Suprapubic skin (tissue), 4 donors: ENCODE results near the gene EIF2B1. TPM values are rescaled to one million over a fixed set of nuclear protein-coding genes. Genes with fewer than 3 reads are reported as not detected.
A peak's percentile ranks its signal among the peaks of the same experiment; 100 is the strongest.

Experiments used
- DNase-seq, 2 donors: peaks; one replicate each; pipeline ENCODE4 v3.0.0-alpha.2; 2019; ENCODE audit warnings: low spot score in 2 of 2
- H3K27ac ChIP-seq: fragments of 200-600 bp; sonication (generic); one replicate; pipeline ENCODE4 v1.5.1; 2019
- H3K27me3 ChIP-seq: fragments of 200-600 bp; sonication (generic); one replicate; pipeline ENCODE4 v1.5.1; 2019
- H3K36me3 ChIP-seq: fragments of 200-600 bp; sonication (generic); one replicate; pipeline ENCODE4 v1.5.1; 2019
- H3K4me1 ChIP-seq: fragments of 200-600 bp; sonication (generic); one replicate; pipeline ENCODE4 v1.5.1; 2019
- H3K4me3 ChIP-seq: fragments of 200-600 bp; sonication (generic); one replicate; pipeline ENCODE4 v1.5.1; 2019; ENCODE audit warnings: mild to moderate bottlenecking
- H3K9me3 ChIP-seq: fragments of 200-600 bp; sonication (generic); one replicate; pipeline ENCODE4 v1.5.1; 2019
- CTCF ChIP-seq, 2 donors: fragments of 200-600 bp in 1 of 2; fragments of 450-650 bp in 1 of 2; sonication (generic) in 1 of 2; IDR thresholded peaks; one replicate each; pipeline ENCODE4 v1.5.1; 2016 to 2019; ENCODE audit warnings: antibody characterized with exemption in 2 of 2, mild to moderate bottlenecking in 1 of 2, moderate library complexity in 1 of 2
- EP300 ChIP-seq: sonication (generic); formaldehyde crosslinking; IDR thresholded peaks from one replicate; pipeline ENCODE4 v1.6.1; 2017; ENCODE audit warnings: antibody characterized with exemption
- POLR2A ChIP-seq, 2 donors: fragments of 450-650 bp; IDR thresholded peaks; one replicate each; pipeline ENCODE4 v1.6.1; 2017; ENCODE audit warnings: antibody characterized with exemption in 2 of 2, mild to moderate bottlenecking in 2 of 2, moderate library complexity in 2 of 2
- POLR2AphosphoS5 ChIP-seq, 3 donors: sonication (generic); formaldehyde crosslinking; IDR thresholded peaks; one replicate each; pipeline ENCODE4 v1.6.1; 2017; ENCODE audit warnings: antibody characterized with exemption in 3 of 3
- WGBS: methylation state at CpG from one replicate; pipeline ENCODE4 v1.1.5; 2018; 5-methylcytosine and 5-hydroxymethylcytosine counted together
- total RNA-seq, 4 donors: library from RNA; depleted of rRNA; stranded (reverse); fragments of >200 nt; gene quantifications; one replicate each; pipeline ENCODE4 v1.1.0, GENCODE V29; 2016

EIF2B1 gene
- 100 to 1,000 TPM; 122 to 214 (median 188) TPM for total RNA-seq

DNA sequence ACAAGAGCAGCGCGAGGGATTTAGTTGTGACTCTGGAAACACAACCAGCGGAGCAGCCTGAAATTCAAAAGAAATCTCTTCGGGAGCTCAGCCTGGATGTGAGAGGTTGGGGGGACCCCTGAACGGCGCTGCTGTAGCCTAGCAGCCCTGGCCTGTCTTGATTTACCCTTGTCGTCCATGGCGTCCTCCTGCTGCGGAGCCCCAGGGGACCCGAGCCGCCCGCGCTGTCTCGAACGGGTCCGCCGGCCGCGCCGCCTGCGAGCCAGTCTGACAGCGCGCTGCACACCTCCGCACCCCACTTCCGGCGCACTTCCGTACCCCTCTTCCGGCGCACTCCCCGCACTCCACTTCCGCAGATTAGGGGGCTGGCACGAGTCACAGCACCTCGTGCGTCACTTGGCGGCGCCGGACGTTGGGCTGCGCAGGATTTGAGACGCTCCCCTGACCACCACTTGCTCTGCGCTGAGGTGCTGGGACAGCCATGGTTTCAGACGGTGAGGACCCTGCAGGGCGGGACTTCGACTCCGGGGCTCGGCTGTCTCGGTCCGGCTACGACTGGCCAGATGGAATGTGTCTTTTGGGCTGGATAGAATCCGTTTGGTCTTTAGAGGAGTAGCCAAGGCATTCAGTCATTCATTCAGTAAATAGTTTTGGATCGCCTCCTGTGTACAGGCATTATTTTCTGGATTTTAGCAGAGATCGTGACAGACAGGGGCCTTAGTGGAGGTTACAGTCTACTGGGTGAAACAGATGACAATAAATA, at the start of gene EIF2B1, which contains the start of gene GTF2H3:
EIF2B1 (minus strand) TSS at position 308 of the 763 bp plus-strand sequence; CDS start at position 179, 129 bp downstream.
GTF2H3 (plus strand) TSS at position 451 of the 763 bp plus-strand sequence; CDS start at position 482, 31 bp downstream.
- Histone ChIP-seq H3K9me3 (no peaks in the 10 kb centered on the region), H3K4me3 (peak within 1 kb of the TSS; percentile 83), H3K27ac (peak within 1 kb of the TSS; percentile 84), H3K27me3 (no peaks in the 10 kb centered on the region), H3K4me1 (peaks cover 19% of the 10 kb centered on the region), H3K36me3 (peaks cover 38% of the 10 kb centered on the region)
- WGBS, result 1% methylated on average over 35 of the region's 52 CpGs
- TF ChIP-seq POLR2AphosphoS5 (IDR thresholded peaks at IDR 0.05) (peak; percentile 76 to 94 (median 87)), POLR2A (IDR thresholded peaks at IDR 0.05) (peak in 1 of 2 donors; percentile 75), EP300 (no peak), CTCF (IDR thresholded peaks at IDR 0.05) (no peak)
- peak; percentile 97 for DNase-seq

GRCh38 chr12:123681605-123682004, 48.1 kb upstream of the EIF2B1 start:
- no peak overlapping the region for H3K4me3 ChIP-seq
- TF ChIP-seq POLR2A (IDR thresholded peaks at IDR 0.05), result no peak
- no peak for TF ChIP-seq CTCF (IDR thresholded peaks at IDR 0.05)
- no peak for TF ChIP-seq POLR2AphosphoS5 (IDR thresholded peaks at IDR 0.05)
- no peak for TF ChIP-seq EP300
- no peaks in the 10 kb centered on the region for H3K9me3 ChIP-seq
- no peaks in the 10 kb centered on the region for H3K27me3 ChIP-seq
- DNase-seq, result no peak
- no peak overlapping the region for H3K27ac ChIP-seq
- 74% methylated on average over 2 of the region's 2 CpGs for WGBS
- no peaks in the 10 kb centered on the region for H3K4me1 ChIP-seq
- H3K36me3 ChIP-seq, result peaks cover 58% of the 10 kb centered on the region

GRCh38 chr12:123678981-123679380, 45.5 kb upstream of the EIF2B1 start:
- Histone ChIP-seq H3K27me3 (no peaks in the 10 kb centered on the region), H3K36me3 (peaks cover 57% of the 10 kb centered on the region)

DNA sequence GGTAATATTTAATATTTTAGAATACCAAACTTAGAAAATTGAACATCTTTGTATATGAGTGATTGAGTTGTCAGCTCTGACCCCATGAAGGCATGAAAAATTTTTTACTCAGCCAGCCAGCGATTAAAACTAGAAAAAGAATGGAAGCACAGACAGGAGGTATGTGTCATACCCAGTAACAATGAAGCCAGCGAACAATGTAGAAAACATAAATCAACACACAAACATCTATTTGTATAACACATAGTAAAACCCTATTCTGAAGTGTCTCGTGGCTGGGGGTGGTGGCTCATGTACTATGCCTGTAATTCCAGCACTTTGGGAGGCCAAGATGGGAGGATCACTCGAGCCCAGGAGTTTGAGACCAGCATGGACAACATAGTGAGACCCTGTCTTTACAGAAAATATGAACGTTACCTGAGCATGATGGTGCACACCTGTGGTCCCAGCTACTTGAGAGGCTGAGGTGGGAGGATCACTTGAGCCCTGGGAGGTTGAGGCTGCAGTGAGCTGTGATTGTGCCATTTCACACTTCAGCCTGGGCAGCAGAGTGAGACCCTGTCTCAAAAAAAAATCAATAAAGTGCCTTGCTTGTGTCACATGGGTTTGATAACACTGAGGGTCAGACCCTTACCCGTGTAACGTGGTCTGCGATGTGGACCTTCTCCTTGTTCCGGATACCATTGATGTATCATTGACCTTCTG, 43.3 kb upstream of the EIF2B1 start:
- WGBS, result 89% methylated on average over 9 of the region's 9 CpGs
- no peak for DNase-seq
- no peaks in the 10 kb centered on the region for H3K27me3 ChIP-seq
- no peak overlapping the region for H3K27ac ChIP-seq
- H3K4me3 ChIP-seq, result no peak overlapping the region
- peaks cover 46% of the 10 kb centered on the region for H3K36me3 ChIP-seq
- TF ChIP-seq POLR2AphosphoS5 (IDR thresholded peaks at IDR 0.05) (no peak), POLR2A (IDR thresholded peaks at IDR 0.05) (no peak), EP300 (no peak), CTCF (IDR thresholded peaks at IDR 0.05) (no peak)
- H3K9me3 ChIP-seq, result no peaks in the 10 kb centered on the region
- H3K4me1 ChIP-seq, result peaks cover 4% of the 10 kb centered on the region

More at GRCh38 chr12:123678981-123679380, 45.5 kb upstream of the EIF2B1 start:
- H3K4me1 ChIP-seq, result no peaks in the 10 kb centered on the region
- TF ChIP-seq CTCF (IDR thresholded peaks at IDR 0.05) (no peak), POLR2AphosphoS5 (IDR thresholded peaks at IDR 0.05) (no peak), POLR2A (IDR thresholded peaks at IDR 0.05) (no peak), EP300 (no peak)
- H3K4me3 ChIP-seq, result no peak overlapping the region
- H3K27ac ChIP-seq, result no peak overlapping the region
- H3K9me3 ChIP-seq, result no peaks in the 10 kb centered on the region
- DNase-seq, result no peak
- WGBS, result 96% methylated on average over 10 of the region's 10 CpGs

- TF ChIP-seq POLR2AphosphoS5 (IDR thresholded peaks at IDR 0.05), result no peak
- no peak for TF ChIP-seq CTCF (IDR thresholded peaks at IDR 0.05)
- no peak for TF ChIP-seq EP300
- TF ChIP-seq POLR2A (IDR thresholded peaks at IDR 0.05), result no peak
- Histone ChIP-seq H3K27me3 (no peaks in the 10 kb centered on the region), H3K4me3 (no peak overlapping the region), H3K9me3 (no peaks in the 10 kb centered on the region), H3K27ac (no peak overlapping the region), H3K4me1 (peaks cover 11% of the 10 kb centered on the region), H3K36me3 (peaks cover 42% of the 10 kb centered on the region)
- WGBS, result 100% methylated on average over 1 of the region's 1 CpG
- no peak for DNase-seq
Observed at GRCh38 chr12:123675436-123675835, 42.0 kb upstream of the EIF2B1 start.
